HG03159 (cell line): ENCODE data around the gene FOXP3.

Experiments used
- ATAC-seq: cut with Tn5 transposase; IDR thresholded peaks from one replicate; pipeline ENCODE4 v1.9.1; 2021; ENCODE audit warnings: mild to moderate bottlenecking, moderate library complexity; ENCODE audit not compliant: unreplicated experiment

Gene FOXP3

DNA sequence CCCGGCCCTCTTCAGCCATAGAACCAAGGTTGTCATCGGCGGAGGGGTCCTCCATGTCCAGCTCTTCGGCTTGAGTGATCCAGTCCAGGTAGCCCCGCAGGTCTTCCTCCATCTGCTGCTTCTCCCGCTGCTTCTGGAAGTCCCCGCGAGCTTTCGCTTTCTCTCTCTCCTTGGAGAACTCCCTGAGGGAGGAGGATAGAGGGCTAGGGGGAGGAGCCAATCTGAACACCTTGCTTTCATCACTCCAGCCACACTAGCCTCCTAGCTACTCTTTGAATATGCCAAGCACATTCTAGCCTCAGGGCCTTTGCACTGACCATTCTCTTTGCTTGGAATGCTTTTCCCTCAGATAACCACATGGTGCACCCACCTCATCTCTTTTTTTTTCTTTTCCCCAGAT is 37.6 kb downstream of the FOXP3 start:
- ATAC-seq, result no peak

DNA sequence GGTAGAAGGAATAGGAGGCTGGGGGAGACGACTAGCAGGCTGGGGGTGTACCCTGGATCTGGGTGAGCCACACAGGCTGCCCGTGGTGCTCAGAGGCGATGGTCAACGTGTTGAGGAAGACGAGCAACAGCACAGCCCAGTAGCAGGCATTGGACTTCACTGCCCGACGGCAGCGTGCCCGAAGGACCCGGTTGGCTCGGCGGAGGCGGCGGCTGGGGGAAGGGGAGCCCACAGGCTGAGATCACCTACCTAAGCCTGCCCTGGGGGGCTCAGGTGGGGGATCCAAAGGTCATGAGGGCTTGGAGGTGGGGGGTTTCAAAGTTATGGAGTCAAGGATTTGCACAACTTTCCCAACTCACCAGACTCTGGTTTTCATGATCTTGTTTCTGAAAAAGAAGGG is 38.7 kb downstream of the FOXP3 start:
- no peak for ATAC-seq

DNA sequence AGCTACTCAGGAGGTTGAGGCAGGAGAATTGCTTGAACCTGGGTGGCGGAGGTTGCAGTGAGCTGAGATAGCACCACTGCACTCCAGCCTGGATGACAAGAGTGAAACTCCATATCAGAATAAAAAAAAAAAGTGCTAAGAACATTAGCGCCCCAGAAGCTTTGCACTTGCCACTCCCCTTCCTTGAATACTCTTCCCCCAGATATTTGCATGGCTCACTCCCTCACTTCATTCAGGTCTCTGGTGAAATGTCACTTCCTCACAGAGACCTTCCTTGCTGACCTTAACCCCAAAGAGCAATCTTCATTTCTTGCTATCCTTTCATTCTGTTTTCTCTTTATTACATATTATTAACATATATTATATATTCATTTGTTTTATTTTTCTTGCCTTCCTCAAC is 42.6 kb downstream of the FOXP3 start:
- no peak for ATAC-seq

GRCh38 chrX:49220100-49220499 is 44.4 kb downstream of the FOXP3 start:
- no peak for ATAC-seq

DNA sequence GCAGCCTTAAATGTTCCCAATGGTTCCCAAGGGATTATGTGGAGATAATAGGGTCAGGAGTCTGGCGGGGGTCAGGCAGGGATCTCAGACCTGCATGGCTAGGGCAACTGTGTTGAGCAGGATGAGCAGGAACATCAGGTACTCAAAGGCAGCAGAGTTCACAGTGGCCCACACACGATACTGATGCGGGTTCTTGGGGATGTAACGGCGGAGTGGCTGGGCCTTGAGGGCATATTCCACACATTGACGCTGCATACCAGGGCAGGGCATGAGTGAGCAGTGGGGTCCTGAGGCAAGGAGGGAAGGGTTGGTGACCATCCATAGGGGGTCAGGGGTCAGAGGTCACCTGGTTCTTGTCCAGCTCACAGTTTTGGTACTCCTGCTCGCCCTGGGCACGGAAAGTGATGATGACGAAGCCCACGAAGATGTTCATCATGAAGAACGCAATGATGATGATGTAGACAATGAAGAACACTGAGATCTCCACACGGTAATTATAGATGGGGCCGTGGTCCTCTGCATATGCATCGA is 49.4 kb downstream of the FOXP3 start:
- ATAC-seq, result no peak

- no peak for ATAC-seq
Observed at GRCh38 chrX:49214416-49214815, 50.1 kb downstream of the FOXP3 start.

GRCh38 chrX:49212861-49213260 is 51.6 kb downstream of the FOXP3 start:
- no peak for ATAC-seq

DNA sequence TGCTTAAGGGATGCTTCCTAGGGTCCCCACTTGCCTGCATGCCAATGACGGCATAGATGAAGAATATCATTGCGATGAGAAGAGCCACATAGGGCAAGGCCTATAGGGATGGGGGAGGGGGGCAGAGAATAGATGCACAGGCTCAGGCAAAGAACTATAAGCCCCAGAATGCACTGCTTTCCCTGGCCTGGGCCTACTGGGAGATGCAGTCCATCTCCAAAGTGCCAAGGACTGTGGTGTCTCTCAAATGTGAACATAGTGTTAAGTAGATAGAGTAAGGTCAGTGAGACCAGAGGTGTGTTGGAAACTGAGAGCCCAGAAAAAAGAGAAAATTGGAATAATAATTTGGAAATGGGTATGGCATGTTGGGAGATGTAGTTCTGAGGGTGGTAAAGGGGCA is 52.3 kb downstream of the FOXP3 start:
- no peak for ATAC-seq

GRCh38 chrX:49211074-49211473 is 53.4 kb downstream of the FOXP3 start:
- ATAC-seq, result no peak

GRCh38 chrX:49210406-49210805 is 54.1 kb downstream of the FOXP3 start:
- ATAC-seq, result no peak

- no peak for ATAC-seq
Observed at GRCh38 chrX:49209434-49210251, 54.9 kb downstream of the FOXP3 start.

GRCh38 chrX:49208399-49208798 is 56.1 kb downstream of the FOXP3 start:
- ATAC-seq, result no peak

GRCh38 chrX:49206543-49206942 is 58.0 kb downstream of the FOXP3 start:
- no peak for ATAC-seq

- ATAC-seq, result no peak
Observed at GRCh38 chrX:49205443-49205842, 59.1 kb downstream of the FOXP3 start.

- no peak for ATAC-seq
Observed at GRCh38 chrX:49204709-49205108, 59.8 kb downstream of the FOXP3 start.

- ATAC-seq, result no peak
Observed at GRCh38 chrX:49204017-49204416, 60.5 kb downstream of the FOXP3 start.

- ATAC-seq, result no peak
Observed at GRCh38 chrX:49203536-49203935, 61.0 kb downstream of the FOXP3 start.

DNA sequence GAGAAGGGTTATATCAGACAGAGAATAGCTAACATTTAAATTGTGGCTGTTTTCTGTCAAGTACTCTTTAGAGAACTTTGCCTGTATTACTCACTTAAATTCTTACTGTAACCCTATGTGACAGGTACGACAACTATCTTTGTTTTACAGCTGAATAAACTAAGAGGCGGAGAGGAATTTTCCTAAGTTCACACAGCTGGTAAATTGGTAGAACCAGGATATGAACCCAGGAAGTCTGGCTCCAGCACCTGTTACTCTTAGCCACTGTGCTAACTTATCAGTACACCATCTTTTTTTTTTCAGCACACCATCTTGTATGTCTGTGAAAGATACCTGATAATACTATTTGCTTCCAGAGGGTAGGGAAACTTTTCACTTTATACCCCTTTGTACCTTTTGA is 62.5 kb downstream of the FOXP3 start:
- no peak for ATAC-seq
